ENCODE results near the gene TMEM158. TPM values are rescaled to one million over a fixed set of nuclear protein-coding genes. Genes with fewer than 3 reads are reported as not detected.

TMEM158 gene
- total and polyA plus RNA-seq, 2 of the 8 experiments (the other 6 are each of a cell fraction or from before 2014, with no cell fraction given), result 6.8 to 30.3 TPM

DNA sequence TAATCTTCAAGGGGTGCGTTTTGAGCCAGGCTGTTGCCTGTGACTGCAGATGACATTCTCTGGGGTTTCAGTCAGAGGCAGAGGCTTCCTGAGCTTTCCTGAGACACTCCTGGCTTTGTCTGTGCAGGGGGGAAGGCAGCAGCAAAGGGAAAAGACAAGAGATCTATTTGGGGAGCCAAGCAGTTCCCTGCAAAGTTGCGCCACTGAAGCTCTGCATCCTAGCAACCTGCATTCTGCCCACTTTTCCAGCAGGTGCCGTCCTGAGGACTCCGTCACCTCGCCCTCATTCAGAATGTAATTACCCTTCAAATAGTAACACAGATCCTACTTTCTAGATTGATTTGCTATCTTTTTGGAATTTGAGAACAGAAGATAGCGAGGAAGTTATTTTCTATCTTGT, 1.9 kb upstream of the TMEM158 start:
- Histone ChIP-seq H4K8ac (ENCODE audit: extremely low read depth, insufficient read depth, low read length) (no peak overlapping the region), H3K23ac (ENCODE audit: insufficient read length) (no peak overlapping the region), H3K9ac (replicated peaks in 1 of 4; ENCODE audit: extremely low read depth in 1 of 4, low read depth in 3 of 4, low read length in 3 of 4) (no peak overlapping the region), H3K4me3 (ENCODE audit: extremely low read depth in 1 of 4, insufficient read depth in 2 of 4, low read depth in 3 of 4, low read length in 4 of 4) (no peak overlapping the region), H2AK5ac (ENCODE audit: low read depth, low read length) (no peak overlapping the region), H4K20me1 (replicated peaks in 1 of 2; ENCODE audit: control insufficient read depth in 1 of 2, insufficient read depth in 2 of 2, low read length in 2 of 2) (peaks cover 0 to 4% of the 10 kb centered on the region in 2 experiments), H4K91ac (replicated peaks; ENCODE audit: insufficient read length, low read length) (no peak overlapping the region), H3K18ac (ENCODE audit: extremely low read depth, low read length) (no peak overlapping the region), H2BK120ac (replicated peaks; ENCODE audit: low read depth, low read length) (no peak overlapping the region), H2BK5ac (ENCODE audit: low read depth, low read length) (no peak overlapping the region), H3K9me3 (ENCODE audit: insufficient read depth in 2 of 2, low read depth in 1 of 2, low read length in 1 of 2) (no peaks in the 10 kb centered on the region), H3K27me3 (replicated peaks in 1 of 4; ENCODE audit: control insufficient read depth in 3 of 4, extremely low read depth in 1 of 4, insufficient read depth in 3 of 4, low read length in 3 of 4) (peaks cover 0 to 5% (median 0%) of the 10 kb centered on the region in 4 experiments; a peak in 2 of 7 replicates), H2BK12ac (ENCODE audit: low read depth, low read length) (no peak overlapping the region), H2BK20ac (ENCODE audit: low read length) (no peak overlapping the region; the same call in 1 of the 2 replicates), H3K27ac (ENCODE audit: low read depth, low read length) (no peak overlapping the region), H3K23me2 (ENCODE audit: low read depth, low read length) (peaks cover 7% of the 10 kb centered on the region), H3K79me2 (ENCODE audit: control insufficient read depth in 1 of 2, insufficient read depth in 2 of 2, low read length in 2 of 2) (peaks cover 0 to 16% of the 10 kb centered on the region in 2 experiments; a peak in 3 of 4 replicates), H2BK15ac (ENCODE audit: low read length) (0 out of 2 replicates have a peak overlapping the region, but pooled peaks have one; percentile 54), H3K56ac (replicated peaks; ENCODE audit: insufficient read length, low read depth, low read length) (no peak overlapping the region), H3K14ac (ENCODE audit: insufficient read length) (no peak overlapping the region), H3K4me2 (ENCODE audit: insufficient read depth in 1 of 2, low read depth in 2 of 2, low read length in 2 of 2) (no peak overlapping the region; a peak in 2 of 4 replicates), H3K4me1 (replicated peaks in 1 of 4; ENCODE audit: control insufficient read depth in 3 of 4, insufficient read depth in 4 of 4, low read length in 3 of 4) (peaks cover 1 to 18% (median 9%) of the 10 kb centered on the region in 4 experiments), H3K36me3 (ENCODE audit: control insufficient read depth in 2 of 4, insufficient read depth in 4 of 4, low read length in 3 of 4) (no peaks in the 10 kb centered on the region), H3K79me1 (ENCODE audit: low read depth, low read length) (no peaks in the 10 kb centered on the region), H3K4ac (replicated peaks; ENCODE audit: insufficient read length, low read depth, low read length) (no peak overlapping the region), H4K5ac (ENCODE audit: insufficient read length, low read depth, low read length) (no peak overlapping the region), H2AFZ (ENCODE audit: low read length) (peak overlapping the region; percentile 31; the same call in 1 of the 2 replicates)
- no peak for DNase-seq (ENCODE audit: low read depth in 1 of 2, low spot score in 2 of 2)
- FAIRE-seq, result no peak
- POLR2A ChIA-PET (ENCODE audit: partially characterized antibody), result no interaction called here
- CTCF ChIA-PET (ENCODE audit: partially characterized antibody), result interaction anchor here (0.5 to 3.9 kb wide), 25 partner anchors 11 to 621 kb away, joined by 3 to 13 read pairs (median 3); no protein-coding TSS in a partner anchor
- WGBS, 2 experiments (ENCODE audit: extremely low coverage in 1 of 2, insufficient coverage in 1 of 2, insufficient read length in 1 of 2, insufficient replicate concordance in 2 of 2, low coverage in 1 of 2, low lambda C conversion rate in 2 of 2, missing lambda C conversion rate in 1 of 2), result 71% methylated on average over 6 of the region's 6 CpGs; no CpG with 5 or more reads in 1 of the 2 experiments
- TF ChIP-seq SUZ12 (IDR thresholded peaks at IDR 0.05; ENCODE audit: low read length), result no peak
- TF ChIP-seq SP4 (IDR thresholded peaks at IDR 0.05; ENCODE audit: low read length), result no peak
- no peak for TF ChIP-seq KDM1A (IDR thresholded peaks at IDR 0.05; ENCODE audit: borderline replicate concordance, low read length)
- TF ChIP-seq TAF7 (optimal IDR thresholded peaks at IDR 0.05; ENCODE audit: borderline replicate concordance, low read depth, low read length), result no peak
- no peak for TF ChIP-seq TAF1 (IDR thresholded peaks at IDR 0.05; ENCODE audit: low read depth, low read length)
- TF ChIP-seq NRF1 (IDR thresholded peaks at IDR 0.05; ENCODE audit: low read depth, low read length), result no peak
- TF ChIP-seq SAP30 (IDR thresholded peaks at IDR 0.05; ENCODE audit: insufficient read depth, insufficient replicate concordance, low read length), result no peak
- TF ChIP-seq, protein P1, sequence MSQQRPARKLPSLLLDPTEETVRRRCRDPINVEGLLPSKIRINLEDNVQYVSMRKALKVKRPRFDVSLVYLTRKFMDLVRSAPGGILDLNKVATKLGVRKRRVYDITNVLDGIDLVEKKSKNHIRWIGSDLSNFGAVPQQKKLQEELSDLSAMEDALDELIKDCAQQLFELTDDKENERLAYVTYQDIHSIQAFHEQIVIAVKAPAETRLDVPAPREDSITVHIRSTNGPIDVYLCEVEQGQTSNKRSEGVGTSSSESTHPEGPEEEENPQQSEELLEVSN (IDR thresholded peaks at IDR 0.05), result no peak
- TF ChIP-seq POLR2AphosphoS5 (IDR thresholded peaks at IDR 0.05; ENCODE audit: low read depth, low read length), result no peak
- TF ChIP-seq, protein P2, sequence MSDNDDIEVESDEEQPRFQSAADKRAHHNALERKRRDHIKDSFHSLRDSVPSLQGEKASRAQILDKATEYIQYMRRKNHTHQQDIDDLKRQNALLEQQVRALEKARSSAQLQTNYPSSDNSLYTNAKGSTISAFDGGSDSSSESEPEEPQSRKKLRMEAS (IDR thresholded peaks at IDR 0.05), result no peak
- no peak for TF ChIP-seq YY1 (IDR thresholded peaks at IDR 0.05; ENCODE audit: low read depth, low read length)
- TF ChIP-seq RXRA (IDR thresholded peaks at IDR 0.05; ENCODE audit: insufficient read depth, low read depth, low read length), result no peak
- no peak for TF ChIP-seq CHD1 (IDR thresholded peaks at IDR 0.05; ENCODE audit: low read depth, low read length)

Data from H1 (cell line).